ACC112 (cell line): ENCODE measurements around the gene FUT2.
"Not testable (repeated sequence)": the region's sequence is repeated elsewhere in the genome, so short reads cannot be mapped to it uniquely, and the experiment has no call there.

ENCODE experiments used
- H2AFZ ChIP-seq: fragments of 200-600 bp; sonication (generic); one replicate; pipeline ENCODE4 v1.6.0; 2017; ENCODE audit warnings: antibody characterized with exemption, low read length; ENCODE audit not compliant: unreplicated experiment
- H3K27ac ChIP-seq: fragments of 200-600 bp; sonication (generic); 2 replicates; pipeline ENCODE4 v1.5.1; 2014; ENCODE audit warnings: low read depth, mild to moderate bottlenecking, antibody characterized with exemption, low read length, moderate library complexity
- H3K27me3 ChIP-seq: fragments of 200-600 bp; sonication (generic); 2 replicates; pipeline ENCODE4 v1.6.1; 2014; ENCODE audit warnings: mild to moderate bottlenecking, antibody characterized with exemption, low read length, moderate library complexity, mixed read lengths; ENCODE audit not compliant: insufficient read depth
- H3K36me3 ChIP-seq: fragments of 200-600 bp; sonication (generic); 2 replicates; pipeline ENCODE4 v1.6.1; 2016; ENCODE audit warnings: mild to moderate bottlenecking, antibody characterized with exemption, low read length, moderate library complexity, mixed read lengths; ENCODE audit not compliant: insufficient read depth
- H3K4me1 ChIP-seq: fragments of 200-600 bp; sonication (generic); one replicate; pipeline ENCODE4 v1.6.1; 2016; ENCODE audit warnings: low read length, mixed read lengths; ENCODE audit not compliant: insufficient read depth, unreplicated experiment, control insufficient read depth
- H3K4me3 ChIP-seq: fragments of 200-600 bp; sonication (generic); 2 replicates; pipeline ENCODE4 v1.5.1; 2014; ENCODE audit warnings: mild to moderate bottlenecking, low read depth, low read length
- H3K79me2 ChIP-seq: fragments of 200-600 bp; sonication (generic); one replicate; pipeline ENCODE4 v1.6.0; 2016; ENCODE audit warnings: low read length; ENCODE audit not compliant: control insufficient read depth, unreplicated experiment, insufficient read depth

FUT2 gene

GRCh38 chr19:48718106-48718505 is 22.3 kb downstream of the FUT2 start:
- H3K4me1 ChIP-seq, result peaks cover 15% of the 10 kb centered on the region
- not testable (repeated sequence) for H2AFZ ChIP-seq, H3K4me3 ChIP-seq, H3K27ac ChIP-seq, H3K36me3 ChIP-seq, H3K79me2 ChIP-seq, H3K27me3 ChIP-seq

- Histone ChIP-seq H3K4me1 (peaks cover 15% of the 10 kb centered on the region), H3K36me3 (no peaks in the 10 kb centered on the region), H3K79me2 (no peaks in the 10 kb centered on the region), H3K27ac (no peak overlapping the region), H2AFZ (no peak overlapping the region), H3K27me3 (no peaks in the 10 kb centered on the region), H3K4me3 (no peak overlapping the region)
Measured at GRCh38 chr19:48718711-48719231, 23.0 kb downstream of the FUT2 start.

- H3K27me3 ChIP-seq, result no peaks in the 10 kb centered on the region
- no peaks in the 10 kb centered on the region for H3K36me3 ChIP-seq
- H3K27ac ChIP-seq, result no peak within 1 kb of the TSS
- H3K4me3 ChIP-seq, result no peak within 1 kb of the TSS
- peaks cover 16% of the 10 kb centered on the region for H3K4me1 ChIP-seq
- H3K79me2 ChIP-seq, result no peaks in the 10 kb centered on the region
- H2AFZ ChIP-seq, result no peak within 1 kb of the TSS
Measured at GRCh38 chr19:48719263-48720171, 23.7 kb downstream of the FUT2 start, which contains the start of gene MAMSTR. Gene MAMSTR (minus strand): TSS chr19:48719725. CDS start chr19:48719031, 694 bp downstream.

- H3K4me3 ChIP-seq, result no peak overlapping the region
- peaks cover 16% of the 10 kb centered on the region for H3K4me1 ChIP-seq
- H3K27me3 ChIP-seq, result no peaks in the 10 kb centered on the region
- no peak overlapping the region for H2AFZ ChIP-seq
- no peaks in the 10 kb centered on the region for H3K79me2 ChIP-seq
- H3K36me3 ChIP-seq, result no peaks in the 10 kb centered on the region
- H3K27ac ChIP-seq, result no peak overlapping the region
Measured at GRCh38 chr19:48720251-48720612, 24.5 kb downstream of the FUT2 start.

GRCh38 chr19:48720613-48721296 is 25.0 kb downstream of the FUT2 start:
- no peaks in the 10 kb centered on the region for H3K36me3 ChIP-seq
- no peak overlapping the region for H2AFZ ChIP-seq
- peak overlapping the region; percentile 73 for H3K4me3 ChIP-seq
- no peaks in the 10 kb centered on the region for H3K27me3 ChIP-seq
- no peaks in the 10 kb centered on the region for H3K79me2 ChIP-seq
- H3K27ac ChIP-seq, result peak overlapping the region; percentile 68
- peaks cover 18% of the 10 kb centered on the region for H3K4me1 ChIP-seq

- peaks cover 5% of the 10 kb centered on the region; the same call in 1 of the 2 replicates for H3K36me3 ChIP-seq
- H3K27me3 ChIP-seq, result no peaks in the 10 kb centered on the region
- no peak overlapping the region for H3K27ac ChIP-seq
- H3K4me1 ChIP-seq, result peaks cover 11% of the 10 kb centered on the region
- H2AFZ ChIP-seq, result no peak overlapping the region
- H3K79me2 ChIP-seq, result no peaks in the 10 kb centered on the region
- no peak overlapping the region for H3K4me3 ChIP-seq
Measured at GRCh38 chr19:48722196-48722708, 26.5 kb downstream of the FUT2 start.

- Histone ChIP-seq H3K36me3 (peaks cover 5% of the 10 kb centered on the region; the same call in 1 of the 2 replicates), H3K79me2 (peaks cover 5% of the 10 kb centered on the region), H3K4me3 (no peak overlapping the region), H3K4me1 (peaks cover 11% of the 10 kb centered on the region), H3K27me3 (no peaks in the 10 kb centered on the region), H2AFZ (no peak overlapping the region), H3K27ac (peak overlapping the region; percentile 89)
Measured at GRCh38 chr19:48724796-48725753, 29.3 kb downstream of the FUT2 start.

GRCh38 chr19:48726556-48726955 is 30.8 kb downstream of the FUT2 start:
- Histone ChIP-seq H3K27me3 (no peaks in the 10 kb centered on the region), H3K4me1 (peaks cover 11% of the 10 kb centered on the region), H3K27ac (no peak overlapping the region), H3K79me2 (peaks cover 5% of the 10 kb centered on the region), H3K36me3 (peaks cover 5% of the 10 kb centered on the region; the same call in 1 of the 2 replicates), H3K4me3 (no peak overlapping the region), H2AFZ (no peak overlapping the region)

- Histone ChIP-seq H3K4me1 (peaks cover 11% of the 10 kb centered on the region), H3K27me3 (no peaks in the 10 kb centered on the region), H2AFZ (peak overlapping the region; percentile 38), H3K79me2 (peaks cover 5% of the 10 kb centered on the region), H3K4me3 (peak overlapping the region; percentile 77), H3K27ac (peak overlapping the region; percentile 47), H3K36me3 (peaks cover 5% of the 10 kb centered on the region; the same call in 1 of the 2 replicates)
Measured at GRCh38 chr19:48728911-48729664, 33.3 kb downstream of the FUT2 start.
